Subcutaneous adipose tissue (tissue), 4 donors: Measurements from ENCODE around the gene CASP7. TPM values are rescaled to one million over a fixed set of nuclear protein-coding genes. Genes with fewer than 3 reads are reported as not detected.

Experiments
- total RNA-seq, 4 donors: library from RNA; depleted of rRNA; stranded (reverse); fragments of >200 nt; gene quantifications; one replicate each; pipeline ENCODE4 v1.1.0, GENCODE V29; 2016
- TF ChIP-seq, protein P1 (sequence below): fragments of 450-650 bp; IDR thresholded peaks from one replicate; pipeline ENCODE4 v1.5.1; 2016; ENCODE audit warnings: low read depth, mild to moderate bottlenecking, control low read depth, antibody characterized with exemption, moderate library complexity

CASP7 gene
- total RNA-seq, 4 donors from 2014 or later, result 18.5 to 27.4 (median 20.7) TPM

GRCh38 chr10:113704637-113705343 lies 25.1 kb downstream of the CASP7 start:
- TF ChIP-seq, protein P1, sequence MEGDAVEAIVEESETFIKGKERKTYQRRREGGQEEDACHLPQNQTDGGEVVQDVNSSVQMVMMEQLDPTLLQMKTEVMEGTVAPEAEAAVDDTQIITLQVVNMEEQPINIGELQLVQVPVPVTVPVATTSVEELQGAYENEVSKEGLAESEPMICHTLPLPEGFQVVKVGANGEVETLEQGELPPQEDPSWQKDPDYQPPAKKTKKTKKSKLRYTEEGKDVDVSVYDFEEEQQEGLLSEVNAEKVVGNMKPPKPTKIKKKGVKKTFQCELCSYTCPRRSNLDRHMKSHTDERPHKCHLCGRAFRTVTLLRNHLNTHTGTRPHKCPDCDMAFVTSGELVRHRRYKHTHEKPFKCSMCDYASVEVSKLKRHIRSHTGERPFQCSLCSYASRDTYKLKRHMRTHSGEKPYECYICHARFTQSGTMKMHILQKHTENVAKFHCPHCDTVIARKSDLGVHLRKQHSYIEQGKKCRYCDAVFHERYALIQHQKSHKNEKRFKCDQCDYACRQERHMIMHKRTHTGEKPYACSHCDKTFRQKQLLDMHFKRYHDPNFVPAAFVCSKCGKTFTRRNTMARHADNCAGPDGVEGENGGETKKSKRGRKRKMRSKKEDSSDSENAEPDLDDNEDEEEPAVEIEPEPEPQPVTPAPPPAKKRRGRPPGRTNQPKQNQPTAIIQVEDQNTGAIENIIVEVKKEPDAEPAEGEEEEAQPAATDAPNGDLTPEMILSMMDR, result no peak

GRCh38 chr10:113705344-113705652 lies 25.6 kb downstream of the CASP7 start:
- TF ChIP-seq, protein P1, result no peak

- TF ChIP-seq, protein P1, result no peak
Measured at GRCh38 chr10:113706623-113707022, 26.9 kb downstream of the CASP7 start.

- TF ChIP-seq, protein P1, result no peak
Measured at GRCh38 chr10:113708640-113709039, 28.9 kb downstream of the CASP7 start.

DNA sequence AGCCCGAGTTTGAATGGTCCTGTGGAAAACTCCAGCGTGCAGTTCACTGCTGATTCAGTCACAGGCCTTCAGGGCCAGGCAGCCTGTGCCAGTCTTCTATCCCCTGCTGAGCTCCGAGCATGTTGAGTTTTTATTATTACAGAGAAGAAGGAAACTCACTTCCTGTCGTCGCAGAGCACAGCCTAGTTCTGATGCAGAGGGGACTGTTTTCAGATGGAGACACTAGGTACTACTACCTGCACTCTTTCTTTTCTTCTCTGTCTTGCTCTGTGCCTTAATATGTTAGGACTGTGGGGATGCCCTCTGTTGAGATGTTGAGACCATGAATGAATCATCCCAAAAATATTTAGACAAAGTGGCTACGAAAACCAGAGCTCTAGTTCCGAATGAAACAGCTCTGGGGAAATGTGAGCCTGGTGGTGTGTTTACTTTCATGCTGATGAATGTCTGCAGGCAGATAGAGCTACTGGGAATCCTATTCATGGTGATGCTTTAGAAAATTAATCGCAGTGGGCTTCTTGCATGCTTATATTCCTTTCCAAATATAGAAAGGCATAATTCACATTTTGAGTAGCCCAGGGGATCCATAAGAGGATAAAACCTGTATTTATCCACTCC lies 29.6 kb downstream of the CASP7 start:
- TF ChIP-seq, protein P1, result no peak

DNA sequence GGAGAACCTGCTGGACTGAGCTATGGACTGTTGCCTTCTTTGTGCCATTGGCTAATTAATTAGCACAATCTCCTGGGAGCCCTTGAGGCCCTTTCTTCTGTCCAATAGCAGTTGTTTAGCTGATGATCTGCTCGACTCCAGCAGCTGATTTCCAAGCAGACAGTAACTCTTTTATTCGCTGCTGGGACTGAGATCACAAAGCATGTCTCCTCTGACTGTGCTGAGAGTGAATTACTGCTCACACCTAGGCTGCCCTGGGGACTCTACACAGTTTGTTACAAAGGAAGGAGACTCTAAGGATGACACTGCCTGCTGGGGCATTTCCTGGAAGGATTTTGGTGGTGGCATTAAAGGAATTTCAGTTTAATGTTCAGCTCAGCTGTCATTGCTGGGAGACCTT lies 31.4 kb downstream of the CASP7 start:
- TF ChIP-seq, protein P1, result no peak

DNA sequence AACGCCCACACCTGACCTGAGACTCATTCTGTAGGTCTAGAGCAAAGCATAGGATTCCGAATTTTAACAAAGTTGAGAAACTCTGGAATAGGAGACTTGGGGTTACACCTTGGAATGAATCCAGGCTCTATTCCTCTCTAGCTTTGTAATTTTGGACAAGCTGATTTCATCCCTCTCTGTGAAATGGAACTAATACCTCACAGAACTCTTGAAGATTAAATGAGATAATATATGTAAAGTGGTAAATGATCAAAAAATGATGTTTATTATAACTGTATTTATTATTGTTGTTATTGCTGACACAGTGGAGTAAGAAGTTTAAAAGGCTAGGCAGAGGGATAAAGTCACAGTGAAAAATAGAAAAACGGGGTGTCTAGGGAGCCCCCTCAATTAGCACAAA lies 32.3 kb downstream of the CASP7 start:
- TF ChIP-seq, protein P1, result no peak
